Measurements from ENCODE around the gene ALDH3B2.

GRCh38 chr11:67640758-67641337 lies 33.6 kb downstream of the ALDH3B2 start:
- no peak for TF ChIP-seq POLR2A (IDR thresholded peaks at IDR 0.05)
- TF ChIP-seq, protein P1, sequence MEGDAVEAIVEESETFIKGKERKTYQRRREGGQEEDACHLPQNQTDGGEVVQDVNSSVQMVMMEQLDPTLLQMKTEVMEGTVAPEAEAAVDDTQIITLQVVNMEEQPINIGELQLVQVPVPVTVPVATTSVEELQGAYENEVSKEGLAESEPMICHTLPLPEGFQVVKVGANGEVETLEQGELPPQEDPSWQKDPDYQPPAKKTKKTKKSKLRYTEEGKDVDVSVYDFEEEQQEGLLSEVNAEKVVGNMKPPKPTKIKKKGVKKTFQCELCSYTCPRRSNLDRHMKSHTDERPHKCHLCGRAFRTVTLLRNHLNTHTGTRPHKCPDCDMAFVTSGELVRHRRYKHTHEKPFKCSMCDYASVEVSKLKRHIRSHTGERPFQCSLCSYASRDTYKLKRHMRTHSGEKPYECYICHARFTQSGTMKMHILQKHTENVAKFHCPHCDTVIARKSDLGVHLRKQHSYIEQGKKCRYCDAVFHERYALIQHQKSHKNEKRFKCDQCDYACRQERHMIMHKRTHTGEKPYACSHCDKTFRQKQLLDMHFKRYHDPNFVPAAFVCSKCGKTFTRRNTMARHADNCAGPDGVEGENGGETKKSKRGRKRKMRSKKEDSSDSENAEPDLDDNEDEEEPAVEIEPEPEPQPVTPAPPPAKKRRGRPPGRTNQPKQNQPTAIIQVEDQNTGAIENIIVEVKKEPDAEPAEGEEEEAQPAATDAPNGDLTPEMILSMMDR (IDR thresholded peaks at IDR 0.05 in 8 of 11, conservative IDR thresholded peaks at IDR 0.05 in 3 of 11): no peak
- TF ChIP-seq POLR2AphosphoS5 (IDR thresholded peaks at IDR 0.05): no peak
